HepG2 (cell line): ENCODE data around the gene ZER1. TPM values are rescaled to one million over a fixed set of nuclear protein-coding genes. Genes with fewer than 3 reads are reported as not detected.

Source experiments
- BORCS8-MEF2B ChIP-seq: sonication (generic); formaldehyde crosslinking; IDR thresholded peaks from 2 replicates; pipeline ENCODE4 v1.8.0; 2022; ENCODE audit warnings: mild to moderate bottlenecking, missing genetic modification reagents
- ESRRA ChIP-seq: sonication (generic); formaldehyde crosslinking; IDR thresholded peaks from 2 replicates; pipeline ENCODE4 v1.5.1; 2020; ENCODE audit warnings: mild to moderate bottlenecking, low read depth, missing genetic modification reagents
- FOXO1 ChIP-seq: sonication (generic); formaldehyde crosslinking; IDR thresholded peaks from 2 replicates; pipeline ENCODE4 v1.4.0; 2020; ENCODE audit warnings: missing genetic modification reagents
- HCFC1 ChIP-seq: fragments of 150-350 bp; IDR thresholded peaks from 2 replicates; pipeline ENCODE4 v1.6.1; 2014; ENCODE audit warnings: low read depth, low read length
- HES4 ChIP-seq: sonication (generic); formaldehyde crosslinking; IDR thresholded peaks from 2 replicates; pipeline ENCODE4 v1.9.0; 2021; ENCODE audit warnings: mild to moderate bottlenecking, missing genetic modification reagents, borderline replicate concordance
- HNRNPL ChIP-seq: fragments of 200-400 bp; formaldehyde crosslinking; IDR thresholded peaks from 2 replicates; pipeline ENCODE4 v1.6.1; 2017; ENCODE audit warnings: mild to moderate bottlenecking, low read depth, low read length
- HOXA3 ChIP-seq: sonication (generic); formaldehyde crosslinking; IDR thresholded peaks from 2 replicates; pipeline ENCODE4 v1.5.0; 2020; ENCODE audit warnings: missing genetic modification reagents
- JARID2 ChIP-seq: sonication (generic); formaldehyde crosslinking; IDR thresholded peaks from 2 replicates; pipeline ENCODE4 v1.8.1; 2023; ENCODE audit warnings: missing genetic modification reagents, inconsistent platforms; ENCODE audit not compliant: insufficient replicate concordance
- PHF21A ChIP-seq: sonication (generic); formaldehyde crosslinking; IDR thresholded peaks from 2 replicates; pipeline ENCODE4 v1.5.0; 2020; ENCODE audit warnings: mild to moderate bottlenecking, missing genetic modification reagents
- SMAD3 ChIP-seq: sonication (generic); formaldehyde crosslinking; IDR thresholded peaks from 2 replicates; pipeline ENCODE4 v1.4.0; 2020; ENCODE audit warnings: missing genetic modification reagents
- YY1 ChIP-seq: IDR thresholded peaks from 2 replicates; pipeline ENCODE4 v1.6.1; 2011; ENCODE audit warnings: low read length, low read depth, moderate library complexity, mild to moderate bottlenecking; ENCODE audit not compliant: insufficient read depth, insufficient replicate concordance
- ZBTB3 ChIP-seq: sonication (generic); formaldehyde crosslinking; IDR thresholded peaks from 2 replicates; pipeline ENCODE4 v1.4.0; 2020; ENCODE audit warnings: low read depth, mild to moderate bottlenecking, moderate library complexity, missing genetic modification reagents, borderline replicate concordance
- ZNF232 ChIP-seq: sonication (generic); formaldehyde crosslinking; IDR thresholded peaks from 2 replicates; pipeline ENCODE4 v1.4.0; 2020; ENCODE audit warnings: missing genetic modification reagents, borderline replicate concordance
- ZNF24 ChIP-seq: fragments of 450-650 bp; IDR thresholded peaks from 2 replicates; pipeline ENCODE4 v1.6.1; 2017; ENCODE audit warnings: antibody characterized with exemption, mild to moderate bottlenecking
- ZNF572 ChIP-seq: sonication (generic); formaldehyde crosslinking; IDR thresholded peaks from 2 replicates; pipeline ENCODE4 v1.5.1; 2020; ENCODE audit warnings: mild to moderate bottlenecking, missing genetic modification reagents
- ZNF678 ChIP-seq: sonication (generic); formaldehyde crosslinking; IDR thresholded peaks from 2 replicates; pipeline ENCODE4 v1.4.0; 2020; ENCODE audit warnings: mild to moderate bottlenecking, missing genetic modification reagents
- ZSCAN20 ChIP-seq: sonication (generic); formaldehyde crosslinking; IDR thresholded peaks from 2 replicates; pipeline ENCODE4 v1.4.0; 2020; ENCODE audit warnings: missing genetic modification reagents, mild to moderate bottlenecking, borderline replicate concordance
- polyA plus RNA-seq, 8 experiments: library from polyadenylated mRNA; depleted of rRNA in 3 of 8; stranded (reverse) in 7 of 8; unstranded in 1 of 8; fragments of >200 nt; fragmentation: Illumina TruSeq in 4 of 8; extraction: Trizol in 4 of 8; gene quantifications; 2 replicates each; pipeline versions ENCODE4 v1.2.1 to v1.2.3, GENCODE V29; 2011 to 2016; ENCODE audit warnings: low read depth in 4 of 8, missing spikeins in 1 of 8, mixed read lengths in 1 of 8; ENCODE audit not compliant: insufficient read depth in 1 of 8
- total RNA-seq, 5 experiments: library from RNA; depleted of rRNA; stranded (reverse); fragments of >200 nt; fragmentation: Illumina TruSeq; extraction: Trizol; gene quantifications; 2 replicates each; pipeline ENCODE4 v1.2.3, GENCODE V29; 2016; ENCODE audit warnings: low read depth in 1 of 5
- TF ChIP-seq, protein P1 (sequence below): sonication (generic); formaldehyde crosslinking; IDR thresholded peaks from 2 replicates; pipeline ENCODE4 v1.4.0; 2020; ENCODE audit warnings: missing genetic modification reagents, borderline replicate concordance
- TF ChIP-seq, protein P2 (sequence below), 2 experiments: sonication (generic) in 1 of 2; formaldehyde crosslinking in 1 of 2; IDR thresholded peaks; 2 replicates each; pipeline versions ENCODE4 v1.6.1 to v1.9.0; 2014 to 2022; ENCODE audit warnings: antibody characterized with exemption in 1 of 2, borderline replicate concordance in 1 of 2, inconsistent platforms in 1 of 2, low read depth in 1 of 2, missing genetic modification reagents in 1 of 2
- TF ChIP-seq, protein P3 (sequence below): IDR thresholded peaks from 2 replicates; pipeline ENCODE4 v1.6.1; 2012; ENCODE audit warnings: inconsistent platforms

ZER1 gene
- total and polyA plus RNA-seq, 2 of the 13 experiments (the other 11 are each of a cell fraction or from before 2014, with no cell fraction given), result 7.7 to 40.0 TPM

DNA sequence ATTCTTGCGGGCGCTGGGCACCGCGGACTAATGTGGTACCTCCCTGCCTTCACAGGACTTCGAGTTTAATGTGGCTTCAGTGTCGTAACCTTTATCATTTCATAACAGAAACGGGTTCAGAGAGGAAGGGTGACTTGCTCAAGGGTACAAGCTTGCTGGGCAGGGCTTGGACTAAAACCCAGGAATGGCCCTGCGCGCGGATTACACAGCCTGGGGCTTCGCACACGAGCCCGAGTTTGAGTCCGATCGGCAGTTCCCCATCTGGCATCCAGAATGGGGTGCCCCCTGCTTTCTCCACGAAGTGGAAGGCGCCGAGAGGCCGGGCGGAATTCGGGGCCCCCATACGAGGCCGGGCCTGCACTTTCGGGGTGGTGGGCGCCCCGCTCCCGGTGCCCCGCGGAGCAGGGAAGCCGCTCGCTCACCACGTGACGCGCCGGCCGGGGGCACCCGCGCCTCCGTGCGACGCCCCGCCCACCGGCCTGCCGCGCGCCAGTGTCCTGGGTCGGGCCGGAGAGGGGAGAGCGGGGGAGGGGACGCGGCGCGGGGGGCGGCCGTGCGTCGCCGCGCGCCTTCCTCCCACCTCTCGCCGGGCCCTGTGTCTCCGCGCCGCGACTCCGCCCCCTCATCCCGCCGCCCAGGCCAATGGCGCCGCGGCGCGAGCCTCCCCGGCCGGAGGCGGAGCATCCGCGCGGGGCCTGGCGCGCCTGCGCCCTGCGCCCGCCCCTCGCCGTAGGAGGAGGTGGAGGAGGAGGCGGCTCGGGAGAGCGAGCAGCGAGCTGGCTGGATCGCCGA is 83.0 kb downstream of the ZER1 start, which contains the start of gene SET (continued):
- TF ChIP-seq HES4 (CRISPR knock-in tag) (peak; percentile 25; the same call in 1 of the 2 replicates), SMAD3 (CRISPR knock-in tag) (peak; percentile 20; the same call in 1 of the 2 replicates), ZSCAN20 (CRISPR knock-in tag) (0 out of 2 replicates have a peak, but pooled peaks have one; percentile 39), FOXO1 (CRISPR knock-in tag) (no peak), ZNF572 (CRISPR knock-in tag) (peak; percentile 57; the same call in 1 of the 2 replicates), ZBTB3 (CRISPR knock-in tag) (no peak), HCFC1 (0 out of 2 replicates have a peak, but pooled peaks have one; percentile 8), BORCS8-MEF2B (CRISPR knock-in tag) (peak; percentile 44; the same call in 1 of the 2 replicates), YY1 (peak; percentile 76), ZNF678 (CRISPR knock-in tag) (0 out of 2 replicates have a peak, but pooled peaks have one; percentile 49), PHF21A (CRISPR knock-in tag) (peak; percentile 57), ZNF232 (CRISPR knock-in tag) (peak; percentile 78; the same call in 1 of the 2 replicates), ZNF24 (no peak), HNRNPL (peak; percentile 83), ESRRA (CRISPR knock-in tag) (peak; percentile 30; the same call in 1 of the 2 replicates), HOXA3 (CRISPR knock-in tag) (peak; percentile 56), JARID2 (CRISPR knock-in tag) (no peak)
- TF ChIP-seq, protein P1, sequence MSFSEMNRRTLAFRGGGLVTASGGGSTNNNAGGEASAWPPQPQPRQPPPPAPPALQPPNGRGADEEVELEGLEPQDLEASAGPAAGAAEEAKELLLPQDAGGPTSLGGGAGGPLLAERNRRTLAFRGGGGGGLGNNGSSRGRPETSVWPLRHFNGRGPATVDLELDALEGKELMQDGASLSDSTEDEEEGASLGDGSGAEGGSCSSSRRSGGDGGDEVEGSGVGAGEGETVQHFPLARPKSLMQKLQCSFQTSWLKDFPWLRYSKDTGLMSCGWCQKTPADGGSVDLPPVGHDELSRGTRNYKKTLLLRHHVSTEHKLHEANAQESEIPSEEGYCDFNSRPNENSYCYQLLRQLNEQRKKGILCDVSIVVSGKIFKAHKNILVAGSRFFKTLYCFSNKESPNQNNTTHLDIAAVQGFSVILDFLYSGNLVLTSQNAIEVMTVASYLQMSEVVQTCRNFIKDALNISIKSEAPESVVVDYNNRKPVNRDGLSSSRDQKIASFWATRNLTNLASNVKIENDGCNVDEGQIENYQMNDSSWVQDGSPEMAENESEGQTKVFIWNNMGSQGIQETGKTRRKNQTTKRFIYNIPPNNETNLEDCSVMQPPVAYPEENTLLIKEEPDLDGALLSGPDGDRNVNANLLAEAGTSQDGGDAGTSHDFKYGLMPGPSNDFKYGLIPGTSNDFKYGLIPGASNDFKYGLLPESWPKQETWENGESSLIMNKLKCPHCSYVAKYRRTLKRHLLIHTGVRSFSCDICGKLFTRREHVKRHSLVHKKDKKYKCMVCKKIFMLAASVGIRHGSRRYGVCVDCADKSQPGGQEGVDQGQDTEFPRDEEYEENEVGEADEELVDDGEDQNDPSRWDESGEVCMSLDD (CRISPR knock-in tag), result peak; percentile 95
- TF ChIP-seq, protein P2, sequence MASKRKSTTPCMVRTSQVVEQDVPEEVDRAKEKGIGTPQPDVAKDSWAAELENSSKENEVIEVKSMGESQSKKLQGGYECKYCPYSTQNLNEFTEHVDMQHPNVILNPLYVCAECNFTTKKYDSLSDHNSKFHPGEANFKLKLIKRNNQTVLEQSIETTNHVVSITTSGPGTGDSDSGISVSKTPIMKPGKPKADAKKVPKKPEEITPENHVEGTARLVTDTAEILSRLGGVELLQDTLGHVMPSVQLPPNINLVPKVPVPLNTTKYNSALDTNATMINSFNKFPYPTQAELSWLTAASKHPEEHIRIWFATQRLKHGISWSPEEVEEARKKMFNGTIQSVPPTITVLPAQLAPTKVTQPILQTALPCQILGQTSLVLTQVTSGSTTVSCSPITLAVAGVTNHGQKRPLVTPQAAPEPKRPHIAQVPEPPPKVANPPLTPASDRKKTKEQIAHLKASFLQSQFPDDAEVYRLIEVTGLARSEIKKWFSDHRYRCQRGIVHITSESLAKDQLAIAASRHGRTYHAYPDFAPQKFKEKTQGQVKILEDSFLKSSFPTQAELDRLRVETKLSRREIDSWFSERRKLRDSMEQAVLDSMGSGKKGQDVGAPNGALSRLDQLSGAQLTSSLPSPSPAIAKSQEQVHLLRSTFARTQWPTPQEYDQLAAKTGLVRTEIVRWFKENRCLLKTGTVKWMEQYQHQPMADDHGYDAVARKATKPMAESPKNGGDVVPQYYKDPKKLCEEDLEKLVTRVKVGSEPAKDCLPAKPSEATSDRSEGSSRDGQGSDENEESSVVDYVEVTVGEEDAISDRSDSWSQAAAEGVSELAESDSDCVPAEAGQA (IDR thresholded peaks at IDR 0.05; ENCODE audit: low read depth), result no peak
- TF ChIP-seq, protein P2 (CRISPR knock-in tag; IDR thresholded peaks at IDR 0.05; ENCODE audit: borderline replicate concordance), result no peak
- TF ChIP-seq, protein P3, sequence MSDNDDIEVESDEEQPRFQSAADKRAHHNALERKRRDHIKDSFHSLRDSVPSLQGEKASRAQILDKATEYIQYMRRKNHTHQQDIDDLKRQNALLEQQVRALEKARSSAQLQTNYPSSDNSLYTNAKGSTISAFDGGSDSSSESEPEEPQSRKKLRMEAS, result peak; percentile 55; the same call in 1 of the 2 replicates
